GOT3 (cell line): ENCODE measurements around the gene BICDL1.

Experiments used
- DNase-seq: peaks from one replicate; lab custom pipeline; 2025; ENCODE audit warnings: mixed read lengths; lab: John Stamatoyannopoulos, UW

BICDL1 gene

DNA sequence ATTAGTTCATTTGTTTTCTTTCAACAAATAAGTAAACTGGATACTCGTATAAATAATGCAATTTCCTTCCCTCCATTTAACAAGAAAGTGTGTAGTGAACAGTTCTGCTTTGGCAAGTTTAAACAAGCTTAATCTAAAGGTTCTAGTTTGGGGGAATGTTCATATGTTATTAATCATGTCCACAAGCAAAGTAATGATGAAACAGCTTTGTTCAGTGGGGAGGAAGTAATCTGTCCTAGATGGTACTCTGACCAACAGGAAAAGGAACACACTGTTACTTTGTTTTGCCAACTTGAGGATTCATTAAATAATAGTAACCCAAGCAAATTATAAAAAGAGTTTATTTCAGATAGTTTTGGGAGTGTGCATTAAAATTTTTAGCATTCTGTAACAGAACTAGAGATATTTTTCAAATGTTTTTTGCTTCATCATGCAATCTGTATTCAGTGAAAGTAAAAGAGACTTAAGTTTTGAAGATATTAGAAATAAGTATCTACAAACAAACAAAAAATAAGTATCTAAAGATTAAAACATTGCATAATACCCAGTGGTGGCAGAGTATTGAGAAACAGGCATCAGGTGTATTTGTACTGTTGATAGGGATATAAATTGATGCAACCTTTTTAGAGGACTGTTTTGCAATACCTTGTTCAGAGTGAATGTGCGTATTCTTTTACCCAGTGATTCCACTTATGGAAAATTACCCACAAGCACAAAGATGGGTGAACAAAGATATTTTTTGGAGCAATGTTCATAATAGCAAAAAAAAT lies 66.4 kb downstream of the BICDL1 start:
- DNase-seq = no peak

- no peak for DNase-seq
Measured at GRCh38 chr12:120056739-120057138, 67.7 kb downstream of the BICDL1 start.

GRCh38 chr12:120060196-120060595 lies 71.2 kb downstream of the BICDL1 start:
- no peak for DNase-seq

DNA sequence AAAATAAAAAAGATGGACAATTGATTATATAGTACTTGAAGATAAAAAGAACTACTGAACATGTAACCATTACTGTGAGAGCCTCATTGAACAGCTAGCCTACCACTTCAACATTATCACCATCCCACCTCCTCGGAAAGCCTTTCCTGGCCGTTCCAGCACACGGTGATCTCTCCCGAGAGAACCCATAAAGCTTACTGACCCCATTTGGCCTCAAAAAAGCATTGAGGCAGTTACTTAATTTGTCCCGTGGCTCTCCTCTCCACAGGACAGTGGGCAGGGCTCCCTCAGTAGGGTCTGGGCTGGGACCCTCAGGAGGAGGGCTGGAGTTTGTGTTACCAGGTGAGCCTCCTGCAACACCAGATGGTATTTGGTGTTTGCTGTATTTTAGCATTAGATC lies 71.7 kb downstream of the BICDL1 start:
- DNase-seq = no peak

DNA sequence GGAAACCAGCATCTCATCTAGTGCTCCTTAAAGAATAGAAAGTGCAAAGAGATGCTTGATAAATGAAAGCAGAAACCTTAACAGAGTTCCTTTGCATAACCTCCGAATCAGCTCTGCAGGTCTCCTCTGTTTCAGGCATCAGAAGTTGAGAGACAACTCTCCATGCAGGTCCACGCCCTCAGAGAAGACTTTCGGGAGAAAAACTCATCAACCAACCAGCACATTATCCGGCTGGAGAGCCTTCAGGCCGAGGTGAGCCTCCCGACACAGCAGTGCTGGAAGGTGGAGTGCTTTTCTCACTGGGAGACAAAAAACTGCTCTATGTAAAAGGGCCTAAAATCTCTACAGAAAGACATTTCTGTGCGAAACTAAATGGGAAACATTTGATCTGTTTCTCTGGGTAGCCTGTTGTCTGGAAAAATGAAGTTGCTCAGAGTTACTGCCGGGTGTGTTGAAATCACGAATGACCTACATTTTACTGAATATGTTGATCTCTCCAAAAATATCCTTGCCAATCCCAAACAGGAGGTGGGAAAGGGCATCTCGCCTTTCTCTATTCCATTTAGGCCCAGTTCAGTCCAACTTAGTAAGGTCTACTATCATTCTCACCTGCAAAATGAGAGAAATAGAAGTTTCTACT lies 72.7 kb downstream of the BICDL1 start:
- DNase-seq = no peak

DNA sequence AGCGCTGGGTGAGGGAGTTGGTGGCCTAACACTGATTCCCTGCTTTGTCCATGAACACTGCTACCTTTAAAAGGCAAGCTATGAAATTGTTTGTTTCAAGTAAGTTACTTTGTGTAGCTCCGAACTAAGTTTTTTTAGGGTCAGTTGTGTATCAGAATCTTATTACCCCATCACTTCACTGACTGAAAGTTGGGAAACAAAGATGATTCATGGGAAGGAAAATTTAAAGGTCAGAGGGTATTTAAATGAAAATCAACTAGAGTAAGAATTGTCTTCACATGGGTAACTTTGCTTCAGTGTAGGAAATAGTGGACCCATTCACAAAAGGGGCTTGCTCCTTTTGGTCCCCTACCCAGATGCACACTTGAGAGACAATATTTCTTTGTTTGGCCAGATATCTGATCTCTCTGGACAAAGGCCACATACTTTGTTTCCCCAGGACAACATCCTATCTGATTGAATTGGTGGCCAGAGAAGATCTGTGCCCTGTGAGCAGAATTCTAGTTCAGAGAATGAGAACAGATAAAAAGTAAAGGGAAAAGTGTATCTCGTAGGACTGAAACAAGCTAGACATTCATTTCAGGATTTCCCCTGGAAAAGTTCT lies 74.0 kb downstream of the BICDL1 start:
- no peak for DNase-seq

DNA sequence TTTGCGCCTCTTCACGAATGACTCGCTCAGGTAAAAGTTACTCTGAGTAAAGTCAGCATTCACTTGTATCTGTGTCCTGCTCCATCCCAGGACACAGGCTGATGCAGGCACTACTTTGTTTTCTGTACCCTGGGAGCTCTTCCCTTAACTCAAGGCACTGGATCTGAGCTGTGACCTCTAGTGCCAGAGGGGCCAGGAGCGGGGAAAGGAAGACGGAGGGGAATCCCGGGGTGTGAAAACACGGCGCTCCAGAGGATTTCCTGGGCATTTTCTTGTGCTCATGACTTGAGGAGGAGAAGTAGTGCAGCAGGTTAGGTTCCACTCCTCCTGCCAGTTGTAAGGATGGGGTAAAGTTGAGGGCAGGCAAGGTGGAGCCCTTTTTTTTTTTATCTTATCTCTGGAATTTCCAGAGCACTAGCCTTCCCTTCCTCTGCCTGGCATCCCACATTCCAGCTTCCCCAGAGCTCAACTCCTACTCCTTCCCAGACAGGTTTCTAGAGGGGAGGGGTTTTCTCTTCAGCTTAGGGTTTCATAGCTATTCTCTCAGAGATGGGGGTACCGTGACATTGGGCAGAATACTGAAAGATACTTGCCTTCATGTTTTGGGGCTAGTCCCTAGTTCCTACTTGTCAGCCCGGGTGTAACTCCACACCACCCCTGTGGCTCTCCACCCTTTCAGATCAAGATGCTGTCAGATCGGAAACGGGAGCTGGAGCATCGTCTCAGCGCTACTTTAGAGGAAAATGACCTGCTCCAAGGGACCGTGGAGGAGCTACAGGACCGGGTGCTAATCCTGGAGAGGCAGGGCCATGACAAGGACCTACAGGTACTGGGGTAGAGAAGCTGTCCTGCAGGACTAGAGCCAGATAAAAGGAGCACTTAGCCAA lies 75.3 kb downstream of the BICDL1 start:
- DNase-seq = no peak

DNA sequence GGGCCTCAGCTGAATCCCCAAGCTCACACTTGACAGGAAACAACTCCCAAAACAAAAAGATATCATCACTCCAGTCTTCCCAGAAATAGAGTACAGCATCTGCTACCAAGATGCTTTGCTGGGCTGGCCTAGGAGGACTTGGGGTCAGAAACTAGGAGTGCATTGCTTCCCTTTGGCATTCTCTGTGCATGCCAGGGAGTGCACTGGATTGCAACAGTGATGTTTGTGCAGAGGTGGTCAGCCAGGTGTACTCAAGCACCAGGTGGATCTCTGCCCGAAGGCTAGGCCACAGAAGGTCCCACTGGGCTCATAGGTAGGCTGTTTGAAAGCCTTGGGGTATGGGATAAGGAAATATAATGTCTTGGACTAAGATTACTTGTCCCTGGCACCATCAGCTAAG lies 76.4 kb downstream of the BICDL1 start:
- no peak for DNase-seq

- no peak for DNase-seq
Measured at GRCh38 chr12:120066341-120066740, 77.3 kb downstream of the BICDL1 start.

DNA sequence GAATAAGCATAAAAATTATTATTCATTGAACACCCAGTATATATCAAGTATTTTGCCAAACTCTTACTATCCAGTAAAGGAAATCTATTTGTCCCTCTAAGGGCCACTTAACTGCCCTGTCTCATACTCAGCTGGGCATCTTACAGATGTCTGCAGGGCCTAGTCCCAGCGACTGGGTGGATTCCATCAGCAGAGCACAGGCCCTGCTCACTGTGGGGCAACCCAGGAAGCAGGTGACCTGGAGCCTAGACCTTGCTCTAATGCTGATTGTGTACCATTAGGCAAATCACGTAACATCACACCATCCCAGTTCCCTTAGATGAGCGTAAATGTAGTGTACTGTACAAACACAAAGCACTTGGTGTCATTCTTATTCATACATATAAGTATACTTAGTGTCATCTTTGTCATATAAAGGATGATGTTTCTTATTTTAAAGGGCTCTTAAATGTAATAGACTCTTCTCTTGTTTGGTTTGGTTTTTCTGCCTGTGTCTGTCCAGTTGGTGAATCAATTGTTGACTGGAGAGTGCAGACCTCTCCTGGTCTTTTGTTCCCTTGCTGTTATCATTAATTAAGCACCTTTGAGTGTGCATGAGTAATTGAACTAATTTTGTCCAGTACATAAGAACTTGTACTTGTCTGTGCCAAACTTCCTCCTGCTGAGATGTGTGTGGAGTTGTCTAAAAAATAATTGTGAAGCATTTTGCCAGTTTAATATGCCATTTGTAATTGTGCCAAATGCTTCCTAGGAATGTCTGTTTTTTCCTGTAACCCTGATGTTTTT lies 78.2 kb downstream of the BICDL1 start:
- DNase-seq = no peak

DNA sequence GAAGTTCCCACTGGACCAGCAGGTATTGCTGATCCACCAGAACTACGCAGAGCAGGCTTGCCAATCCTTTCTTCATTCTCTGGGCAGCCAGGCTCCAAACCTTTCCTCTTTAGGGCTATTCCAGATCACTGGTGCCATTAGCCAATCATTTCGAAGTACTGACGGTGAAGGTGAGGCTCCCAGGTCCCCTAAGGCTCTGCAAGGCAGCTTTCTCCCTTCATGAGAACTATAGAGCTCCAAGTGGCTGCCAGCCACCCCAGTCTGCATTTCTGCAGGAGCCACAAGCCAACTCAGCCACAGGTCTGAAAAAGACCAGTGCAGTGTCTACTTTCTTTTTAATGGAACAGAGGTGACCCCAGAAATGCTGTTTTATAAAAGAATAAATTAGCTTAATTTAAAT lies 78.9 kb downstream of the BICDL1 start:
- no peak for DNase-seq

GRCh38 chr12:120069278-120069677 lies 80.2 kb downstream of the BICDL1 start:
- no peak for DNase-seq

- no peak for DNase-seq
Measured at GRCh38 chr12:120071493-120072020, 82.5 kb downstream of the BICDL1 start.

DNA sequence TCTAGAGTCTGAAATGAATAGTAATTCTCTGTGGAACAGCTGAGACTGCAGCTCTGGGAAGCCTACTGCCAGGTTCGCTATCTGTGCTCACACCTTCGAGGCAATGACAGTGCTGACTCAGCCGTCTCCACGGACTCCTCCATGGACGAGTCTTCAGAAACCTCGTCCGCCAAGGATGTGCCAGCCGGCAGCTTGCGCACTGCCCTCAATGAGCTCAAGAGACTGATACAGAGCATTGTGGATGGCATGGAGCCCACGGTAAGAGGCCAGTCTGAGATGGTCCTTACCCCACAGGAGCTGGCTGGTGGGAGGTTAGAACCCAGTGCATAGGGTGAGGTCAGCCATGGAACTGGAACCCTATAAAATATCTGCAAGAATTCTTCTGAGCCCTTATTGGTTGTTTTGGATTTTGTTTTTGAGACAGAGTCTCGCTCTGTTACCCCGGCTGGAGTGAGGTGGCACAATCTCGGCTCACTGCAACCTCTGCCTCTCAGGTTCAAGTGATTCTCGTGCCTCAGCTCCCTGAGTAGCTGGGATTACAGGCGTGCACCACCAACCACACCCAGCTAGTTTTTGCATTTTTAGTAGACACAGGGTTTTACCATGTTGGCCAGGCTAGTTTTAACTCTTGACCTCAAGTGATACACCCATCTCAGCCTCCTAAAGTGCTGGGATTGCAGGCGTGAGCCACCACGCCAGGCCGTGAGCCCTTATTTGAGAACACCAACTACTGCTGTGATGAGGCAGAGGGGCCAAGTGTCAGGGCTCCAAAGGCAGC lies 83.6 kb downstream of the BICDL1 start:
- no peak for DNase-seq

GRCh38 chr12:120075034-120075616 lies 86.1 kb downstream of the BICDL1 start:
- DNase-seq = no peak

- DNase-seq = no peak
Measured at GRCh38 chr12:120076651-120077050, 87.6 kb downstream of the BICDL1 start.

DNA sequence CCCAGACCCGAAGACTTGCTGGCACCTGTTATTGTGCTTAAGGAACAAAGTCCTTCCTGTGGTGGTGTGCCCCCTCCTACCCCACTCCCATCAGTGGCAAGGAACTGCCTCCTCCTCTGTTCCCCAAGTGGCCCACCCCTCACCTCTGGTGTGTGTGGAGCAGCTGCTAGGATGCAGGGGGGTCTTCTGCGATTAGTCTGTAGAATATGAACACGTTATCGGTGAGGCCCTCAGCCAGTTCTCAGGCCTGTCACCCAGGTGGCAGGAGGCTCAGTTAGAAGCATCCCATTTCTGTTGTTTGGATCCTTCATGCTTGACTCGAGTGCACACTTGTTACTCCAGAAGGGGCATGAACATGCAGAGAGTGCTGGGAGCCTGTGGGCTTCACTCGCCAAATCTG lies 88.2 kb downstream of the BICDL1 start:
- DNase-seq = no peak

GRCh38 chr12:120078868-120079267 lies 89.8 kb downstream of the BICDL1 start:
- DNase-seq = no peak

- no peak for DNase-seq
Measured at GRCh38 chr12:120079411-120080400, 90.7 kb downstream of the BICDL1 start.
